ENCODE results near the gene PACS1. TPM values are rescaled to one million over a fixed set of nuclear protein-coding genes. Genes with fewer than 3 reads are reported as not detected.

The PACS1 gene
- total RNA-seq, 1 experiment from 2014 or later, result 33.5 TPM

- Mint-ChIP-seq H3K27ac (ENCODE audit: low read depth, unreplicated experiment) (no peak overlapping the region), H3K4me3 (ENCODE audit: unreplicated experiment) (no peak overlapping the region), H3K27me3 (ENCODE audit: insufficient read depth, unreplicated experiment) (no peaks in the 10 kb centered on the region), H3K36me3 (ENCODE audit: insufficient read depth, unreplicated experiment) (no peaks in the 10 kb centered on the region), H3K9me3 (ENCODE audit: unreplicated experiment) (no peaks in the 10 kb centered on the region), H3K4me1 (ENCODE audit: insufficient read depth, unreplicated experiment) (peaks cover 42% of the 10 kb centered on the region)
- no peak for TF ChIP-seq CTCF (IDR thresholded peaks at IDR 0.05; ENCODE audit: unreplicated experiment)
- intact Hi-C loops (cut with micrococcal nuclease), result no loop called here
- BruUV-seq (replicated peaks), result no TSS peak
- CTCF ChIA-PET, result interaction anchor here (1.5 kb wide), 1 partner anchor 19 kb away, joined by 6 read pairs; no protein-coding TSS in a partner anchor
- DNase-seq (ENCODE audit: unreplicated experiment), result no peak
- POLR2A ChIA-PET, result no interaction called here
Measured at GRCh38 chr11:66116576-66117361, 46.7 kb downstream of the PACS1 start.

- no peaks in the 10 kb centered on the region for H3K9me3 Mint-ChIP-seq (ENCODE audit: unreplicated experiment)
- no peak for TF ChIP-seq CTCF (IDR thresholded peaks at IDR 0.05; ENCODE audit: unreplicated experiment)
- DNase-seq (ENCODE audit: unreplicated experiment), result no peak
- peaks cover 21% of the 10 kb centered on the region for H3K4me1 Mint-ChIP-seq (ENCODE audit: insufficient read depth, unreplicated experiment)
- ChIA-PET CTCF (interaction anchor here (0.6 to 2.6 kb wide), 3 partner anchors 16 to 51 kb away, joined by 3 to 12 read pairs (median 3); no protein-coding TSS in a partner anchor), POLR2A (interaction anchor here (0.6 to 2.0 kb wide), 7 partner anchors 8 to 261 kb away, joined by 3 to 9 read pairs (median 4); partner anchors contain the start of gene PACS1)
- no peak overlapping the region for H3K4me3 Mint-ChIP-seq (ENCODE audit: unreplicated experiment)
- intact Hi-C loops (cut with micrococcal nuclease), result no loop called here
- peak overlapping the region; percentile 92 for H3K27ac Mint-ChIP-seq (ENCODE audit: low read depth, unreplicated experiment)
- H3K27me3 Mint-ChIP-seq (ENCODE audit: insufficient read depth, unreplicated experiment), result no peaks in the 10 kb centered on the region
- no peaks in the 10 kb centered on the region for H3K36me3 Mint-ChIP-seq (ENCODE audit: insufficient read depth, unreplicated experiment)
- no TSS peak for BruUV-seq (replicated peaks)
Measured at GRCh38 chr11:66118847-66119246, 48.8 kb downstream of the PACS1 start.

GRCh38 chr11:66119348-66120133 is 49.5 kb downstream of the PACS1 start:
- peaks cover 23% of the 10 kb centered on the region for H3K4me1 Mint-ChIP-seq (ENCODE audit: insufficient read depth, unreplicated experiment)
- no peaks in the 10 kb centered on the region for H3K9me3 Mint-ChIP-seq (ENCODE audit: unreplicated experiment)
- no peak for TF ChIP-seq CTCF (IDR thresholded peaks at IDR 0.05; ENCODE audit: unreplicated experiment)
- peak overlapping the region; percentile 92 for H3K27ac Mint-ChIP-seq (ENCODE audit: low read depth, unreplicated experiment)
- DNase-seq (ENCODE audit: unreplicated experiment), result peak; percentile 54
- BruUV-seq (replicated peaks), result no TSS peak
- H3K36me3 Mint-ChIP-seq (ENCODE audit: insufficient read depth, unreplicated experiment), result no peaks in the 10 kb centered on the region
- no peaks in the 10 kb centered on the region for H3K27me3 Mint-ChIP-seq (ENCODE audit: insufficient read depth, unreplicated experiment)
- ChIA-PET POLR2A (interaction anchor here (0.6 to 2.0 kb wide), 7 partner anchors 8 to 49 kb away, joined by 3 to 9 read pairs (median 4); partner anchors contain the start of gene PACS1), CTCF (interaction anchor here (0.6 to 2.6 kb wide), 4 partner anchors 16 to 456 kb away, joined by 3 to 12 read pairs (median 4); no protein-coding TSS in a partner anchor)
- H3K4me3 Mint-ChIP-seq (ENCODE audit: unreplicated experiment), result no peak overlapping the region
- intact Hi-C loops (cut with micrococcal nuclease), result no loop called here

GRCh38 chr11:66121466-66121865 is 51.4 kb downstream of the PACS1 start:
- intact Hi-C loops (cut with micrococcal nuclease), result no loop called here
- no peak overlapping the region for H3K27ac Mint-ChIP-seq (ENCODE audit: low read depth, unreplicated experiment)
- H3K27me3 Mint-ChIP-seq (ENCODE audit: insufficient read depth, unreplicated experiment), result no peaks in the 10 kb centered on the region
- H3K36me3 Mint-ChIP-seq (ENCODE audit: insufficient read depth, unreplicated experiment), result no peaks in the 10 kb centered on the region
- H3K9me3 Mint-ChIP-seq (ENCODE audit: unreplicated experiment), result no peaks in the 10 kb centered on the region
- DNase-seq (ENCODE audit: unreplicated experiment), result no peak
- BruUV-seq (replicated peaks), result no TSS peak
- peaks cover 35% of the 10 kb centered on the region for H3K4me1 Mint-ChIP-seq (ENCODE audit: insufficient read depth, unreplicated experiment)
- no peak overlapping the region for H3K4me3 Mint-ChIP-seq (ENCODE audit: unreplicated experiment)
- ChIA-PET CTCF (interaction anchor here (0.5 to 0.6 kb wide), 2 partner anchors 74 to 342 kb away, joined by 3 to 4 read pairs; no protein-coding TSS in a partner anchor), POLR2A (no interaction called here)
- TF ChIP-seq CTCF (IDR thresholded peaks at IDR 0.05; ENCODE audit: unreplicated experiment), result no peak

All from MCF 10A (cell line).